Keratinocyte (primary cell): ENCODE data around the gene RHBDF1. TPM values are rescaled to one million over a fixed set of nuclear protein-coding genes. Genes with fewer than 3 reads are reported as not detected.

Experiments
- DNase-seq: peaks from one replicate; pipeline ENCODE4 v3.0.0-alpha.2; 2011; ENCODE audit warnings: low read depth, missing footprints, low spot score
- FAIRE-seq: peaks from 2 replicates; lab custom pipeline; 2011; peaks lifted over from hg19 to GRCh38; lab: Jason Lieb, UNC
- H2AFZ ChIP-seq: 2 replicates; pipeline ENCODE4 v1.6.0; 2012; ENCODE audit warnings: low read length, control low read depth, inconsistent platforms; ENCODE audit not compliant: control insufficient read depth
- H3K27ac ChIP-seq: 2 replicates; pipeline ENCODE4 v1.5.1; 2011; ENCODE audit warnings: low read length; ENCODE audit not compliant: control insufficient read depth, insufficient read depth
- H3K27me3 ChIP-seq: 3 replicates; pipeline ENCODE4 v1.6.0; 2011; ENCODE audit warnings: low read length; ENCODE audit not compliant: control insufficient read depth, insufficient read depth; ENCODE audit errors: extremely low read depth
- H3K36me3 ChIP-seq, 2 experiments: 2 replicates in 1 of 2; 3 replicates in 1 of 2; pipeline ENCODE4 v1.5.1; 2011; ENCODE audit warnings: low read length in 2 of 2, mild to moderate bottlenecking in 1 of 2; ENCODE audit not compliant: control insufficient read depth in 2 of 2, insufficient read depth in 2 of 2; ENCODE audit errors: extremely low read depth in 1 of 2
- H3K4me1 ChIP-seq: 3 replicates; pipeline ENCODE4 v1.5.1; 2011; ENCODE audit warnings: low read length; ENCODE audit not compliant: control insufficient read depth, insufficient read depth; ENCODE audit errors: extremely low read depth
- H3K4me2 ChIP-seq: 3 replicates; pipeline ENCODE4 v1.6.0; 2011; ENCODE audit warnings: low read depth, low read length; ENCODE audit not compliant: control insufficient read depth, insufficient read depth; ENCODE audit errors: extremely low read depth
- H3K4me3 ChIP-seq, 3 experiments: fragments of 200-600 bp in 1 of 3; sonication (generic) in 1 of 3; 2 replicates in 2 of 3; 3 replicates in 1 of 3; pipeline ENCODE4 v1.5.1; 2011 to 2016; ENCODE audit warnings: low read length in 3 of 3, mild to moderate bottlenecking in 3 of 3, control low read depth in 2 of 3, inconsistent platforms in 1 of 3, low read depth in 1 of 3, mixed read lengths in 1 of 3, mixed run types in 1 of 3, moderate library complexity in 1 of 3; ENCODE audit not compliant: control insufficient read depth in 2 of 3, insufficient read depth in 2 of 3; ENCODE audit errors: extremely low read depth in 1 of 3
- H3K79me2 ChIP-seq: 2 replicates; pipeline ENCODE4 v1.6.0; 2012; ENCODE audit warnings: low read length; ENCODE audit not compliant: control insufficient read depth, insufficient read depth
- H3K9ac ChIP-seq: 3 replicates; pipeline ENCODE4 v1.6.0; 2011; ENCODE audit warnings: low read length; ENCODE audit not compliant: control insufficient read depth, insufficient read depth; ENCODE audit errors: extremely low read depth
- H3K9me1 ChIP-seq: 3 replicates; pipeline ENCODE4 v1.6.0; 2011; ENCODE audit warnings: low read length; ENCODE audit not compliant: control insufficient read depth, insufficient read depth; ENCODE audit errors: extremely low read depth
- H3K9me3 ChIP-seq: 2 replicates; pipeline ENCODE4 v1.5.1; 2012; ENCODE audit warnings: low read depth, low read length; ENCODE audit not compliant: control insufficient read depth
- H4K20me1 ChIP-seq: 3 replicates; pipeline ENCODE4 v1.6.0; 2011; ENCODE audit warnings: low read length; ENCODE audit not compliant: control insufficient read depth, insufficient read depth; ENCODE audit errors: extremely low read depth
- CTCF ChIP-seq, 3 experiments: IDR thresholded peaks in 1 of 3; conservative IDR thresholded peaks in 1 of 3; optimal IDR thresholded peaks in 1 of 3; 2 replicates in 2 of 3; 3 replicates in 1 of 3; pipeline versions ENCODE3 to v1.5.1; 2011; ENCODE audit warnings: low read length in 3 of 3, mild to moderate bottlenecking in 3 of 3, moderate library complexity in 2 of 3, control low read depth in 1 of 3, inconsistent platforms in 1 of 3; ENCODE audit not compliant: insufficient read depth in 2 of 3; ENCODE audit errors: extremely low read depth in 1 of 3
- EZH2 ChIP-seq: IDR thresholded peaks from one replicate; pipeline ENCODE4 v1.6.1; 2012; ENCODE audit warnings: inconsistent platforms, mild to moderate bottlenecking, low read length, moderate library complexity
- dilution Hi-C: fragments of 300-500 bp; cut with MboI; formaldehyde crosslinking; loops from one replicate; pipeline ENCODE4 v1.7.0; 2020; ENCODE audit warnings: low sequenced_read_pairs; ENCODE audit not compliant: extremely low pct_ligation_motif_present
- polyA plus RNA-seq, 5 experiments: library from polyadenylated mRNA; depleted of rRNA in 3 of 5; stranded (reverse) in 3 of 5; stranded (forward) in 1 of 5; unstranded in 1 of 5; fragments of >200 nt; gene quantifications; 1 replicate in 1 of 5; 2 replicates in 3 of 5; 3 replicates in 1 of 5; pipeline versions ENCODE4 v1.2.1 to v1.2.3, GENCODE V29; 2011 to 2012; ENCODE audit warnings: missing spikeins in 2 of 5, low read depth in 1 of 5, low replicate concordance in 1 of 5

Gene RHBDF1
- polyA plus RNA-seq, 1 donor (not counting 4 experiments of a cell fraction or from before 2014, with no cell fraction given): 20.4 TPM

GRCh38 chr16:101586-101985 lies 29.2 kb upstream of the RHBDF1 start:
- Histone ChIP-seq H3K4me1 (no peaks in the 10 kb centered on the region), H4K20me1 (peaks cover 4% of the 10 kb centered on the region), H3K27me3 (no peaks in the 10 kb centered on the region), H3K9me3 (no peaks in the 10 kb centered on the region), H3K27ac (no peak overlapping the region), H3K9me1 (no peaks in the 10 kb centered on the region), H3K36me3 (peaks cover 22 to 33% of the 10 kb centered on the region in 2 experiments), H3K4me3 (no peak overlapping the region), H3K9ac (no peak overlapping the region), H3K4me2 (no peak overlapping the region), H3K79me2 (no peaks in the 10 kb centered on the region), H2AFZ (no peak overlapping the region)
- no peak for FAIRE-seq
- DNase-seq: no peak
- dilution Hi-C loops: no loop called here
- TF ChIP-seq EZH2 (no peak), CTCF (optimal IDR thresholded peaks at IDR 0.05 in 1 of 3, IDR thresholded peaks at IDR 0.05 in 1 of 3, conservative IDR thresholded peaks at IDR 0.05 in 1 of 3; ENCODE audit: extremely low read depth in 1 of 3, insufficient read depth in 2 of 3, low read length in 3 of 3) (no peak)

DNA sequence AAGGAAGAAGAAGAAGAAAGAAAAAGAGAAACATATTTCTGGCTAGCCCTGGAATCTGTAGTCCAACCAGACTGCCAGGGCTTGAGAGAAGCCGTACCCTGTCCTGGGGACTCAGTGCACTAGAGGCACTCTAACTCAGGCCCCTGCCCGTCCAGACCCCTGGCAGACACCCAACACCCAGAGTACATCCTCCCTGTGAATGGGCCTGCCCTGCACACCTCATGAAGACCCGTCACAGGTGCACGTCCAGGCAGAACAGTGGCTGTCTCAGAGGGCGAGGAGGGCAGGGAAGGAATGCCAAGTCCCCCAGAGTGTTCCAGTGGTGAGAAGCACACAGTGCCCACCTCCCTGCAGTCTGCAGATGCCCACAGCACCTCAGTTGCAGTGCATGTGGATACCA lies 28.6 kb upstream of the RHBDF1 start:
- H3K9me1 ChIP-seq: no peaks in the 10 kb centered on the region
- DNase-seq (no peak), FAIRE-seq (no peak)
- H4K20me1 ChIP-seq: peaks cover 4% of the 10 kb centered on the region
- no peak overlapping the region for H3K4me2 ChIP-seq
- H3K4me1 ChIP-seq: no peaks in the 10 kb centered on the region
- no peak overlapping the region for H3K27ac ChIP-seq
- no peak overlapping the region for H2AFZ ChIP-seq
- TF ChIP-seq EZH2 (no peak), CTCF (optimal IDR thresholded peaks at IDR 0.05 in 1 of 3, IDR thresholded peaks at IDR 0.05 in 1 of 3, conservative IDR thresholded peaks at IDR 0.05 in 1 of 3; ENCODE audit: extremely low read depth in 1 of 3, insufficient read depth in 2 of 3, low read length in 3 of 3) (no peak)
- dilution Hi-C loops: no loop called here
- H3K9me3 ChIP-seq: no peaks in the 10 kb centered on the region
- H3K9ac ChIP-seq: no peak overlapping the region
- H3K4me3 ChIP-seq: no peak overlapping the region
- H3K36me3 ChIP-seq: peaks cover 26 to 36% of the 10 kb centered on the region in 2 experiments
- no peaks in the 10 kb centered on the region for H3K79me2 ChIP-seq
- H3K27me3 ChIP-seq: no peaks in the 10 kb centered on the region
